ENCODE measurements around the gene CD52.
"Not testable (repeated sequence)": the region's sequence is repeated elsewhere in the genome, so short reads cannot be mapped to it uniquely, and the experiment has no call there.

Gene CD52

GRCh38 chr1:26322042-26322331, 4.2 kb downstream of the CD52 start:
- H3K4me1 Mint-ChIP-seq (ENCODE audit: low read depth), result peaks cover 29% of the 10 kb centered on the region
- H3K27me3 Mint-ChIP-seq (ENCODE audit: low read depth), result no peaks in the 10 kb centered on the region

GRCh38 chr1:26323382-26323781, 5.6 kb downstream of the CD52 start:
- H3K27ac Mint-ChIP-seq, result no peak overlapping the region
- no peak for DNase-seq (ENCODE audit: low spot score)
- H3K4me1 Mint-ChIP-seq (ENCODE audit: low read depth), result peaks cover 20% of the 10 kb centered on the region
- peaks cover 51% of the 10 kb centered on the region for H3K36me3 Mint-ChIP-seq (ENCODE audit: low read depth)
- H3K9me3 Mint-ChIP-seq, result no peaks in the 10 kb centered on the region
- no peak overlapping the region for H3K4me3 Mint-ChIP-seq
- H3K27me3 Mint-ChIP-seq (ENCODE audit: low read depth), result no peaks in the 10 kb centered on the region

More at GRCh38 chr1:26322042-26322331, 4.2 kb downstream of the CD52 start:
- no peak for DNase-seq (ENCODE audit: low spot score)
- H3K27ac Mint-ChIP-seq, result no peak overlapping the region
- H3K36me3 Mint-ChIP-seq (ENCODE audit: low read depth), result peaks cover 59% of the 10 kb centered on the region
- H3K4me3 Mint-ChIP-seq, result no peak overlapping the region
- no peaks in the 10 kb centered on the region for H3K9me3 Mint-ChIP-seq

- peaks cover 18% of the 10 kb centered on the region for H3K4me1 Mint-ChIP-seq (ENCODE audit: low read depth)
- H3K27me3 Mint-ChIP-seq (ENCODE audit: low read depth), result no peaks in the 10 kb centered on the region
- no peak overlapping the region for H3K4me3 Mint-ChIP-seq
- peak overlapping the region; percentile 17 for H3K27ac Mint-ChIP-seq
- no peaks in the 10 kb centered on the region for H3K9me3 Mint-ChIP-seq
- H3K36me3 Mint-ChIP-seq (ENCODE audit: low read depth), result peaks cover 39% of the 10 kb centered on the region
- DNase-seq (ENCODE audit: low spot score), result no peak
Measured at GRCh38 chr1:26324550-26324949, 6.8 kb downstream of the CD52 start.

DNA sequence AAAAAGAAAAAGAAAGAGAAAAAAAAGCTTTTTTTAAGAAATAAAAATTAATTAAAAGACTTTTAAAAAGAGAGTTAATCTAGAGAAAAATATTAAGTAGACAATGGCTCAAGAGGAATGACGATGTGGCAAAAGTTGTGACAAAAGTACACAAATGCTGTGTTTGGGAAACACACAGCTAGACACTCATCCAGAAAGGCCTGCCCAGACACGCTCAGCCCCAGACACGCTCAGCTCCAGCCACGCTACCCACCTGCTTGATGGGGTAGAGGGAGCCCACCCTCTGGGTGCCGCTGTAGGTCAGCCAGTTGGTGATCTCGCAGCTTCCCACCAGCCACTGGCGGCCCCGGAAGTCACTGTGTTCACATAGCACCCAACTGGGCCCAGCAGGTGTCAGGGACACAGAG, 10.2 kb downstream of the CD52 start:
- Mint-ChIP-seq H3K27me3 (ENCODE audit: low read depth) (peaks cover 4% of the 10 kb centered on the region), H3K9me3 (no peaks in the 10 kb centered on the region), H3K4me3 (no peak overlapping the region), H3K27ac (no peak overlapping the region), H3K36me3 (ENCODE audit: low read depth) (peaks cover 13% of the 10 kb centered on the region), H3K4me1 (ENCODE audit: low read depth) (peaks cover 1% of the 10 kb centered on the region)
- DNase-seq (ENCODE audit: low spot score), result no peak

GRCh38 chr1:26328597-26328996, 10.8 kb downstream of the CD52 start:
- H3K9me3 Mint-ChIP-seq, result no peaks in the 10 kb centered on the region
- H3K27ac Mint-ChIP-seq, result no peak overlapping the region
- no peak for DNase-seq (ENCODE audit: low spot score)
- H3K36me3 Mint-ChIP-seq (ENCODE audit: low read depth), result peaks cover 9% of the 10 kb centered on the region
- H3K4me3 Mint-ChIP-seq, result no peak overlapping the region
- H3K27me3 Mint-ChIP-seq (ENCODE audit: low read depth), result peaks cover 4% of the 10 kb centered on the region
- H3K4me1 Mint-ChIP-seq (ENCODE audit: low read depth), result no peaks in the 10 kb centered on the region

- H3K9me3 Mint-ChIP-seq; H3K27ac Mint-ChIP-seq; H3K4me1 Mint-ChIP-seq (ENCODE audit: low read depth); H3K4me3 Mint-ChIP-seq; H3K27me3 Mint-ChIP-seq (ENCODE audit: low read depth); H3K36me3 Mint-ChIP-seq (ENCODE audit: low read depth); DNase-seq (ENCODE audit: low spot score): not testable (repeated sequence)
Measured at GRCh38 chr1:26329380-26329779, 11.6 kb downstream of the CD52 start.

- DNase-seq (ENCODE audit: low spot score), result no peak
- no peak overlapping the region for H3K27ac Mint-ChIP-seq
- peaks cover 2% of the 10 kb centered on the region for H3K36me3 Mint-ChIP-seq (ENCODE audit: low read depth)
- H3K9me3 Mint-ChIP-seq, result no peaks in the 10 kb centered on the region
- H3K4me3 Mint-ChIP-seq, result no peak overlapping the region
- no peaks in the 10 kb centered on the region for H3K4me1 Mint-ChIP-seq (ENCODE audit: low read depth)
- H3K27me3 Mint-ChIP-seq (ENCODE audit: low read depth), result peaks cover 13% of the 10 kb centered on the region
Measured at GRCh38 chr1:26330276-26330675, 12.5 kb downstream of the CD52 start.

GRCh38 chr1:26333312-26333711, 15.6 kb downstream of the CD52 start:
- not testable (repeated sequence) for H3K4me3 Mint-ChIP-seq; H3K4me1 Mint-ChIP-seq (ENCODE audit: low read depth); H3K36me3 Mint-ChIP-seq (ENCODE audit: low read depth); DNase-seq (ENCODE audit: low spot score); H3K27ac Mint-ChIP-seq; H3K9me3 Mint-ChIP-seq
- peaks cover 21% of the 10 kb centered on the region for H3K27me3 Mint-ChIP-seq (ENCODE audit: low read depth)

DNA sequence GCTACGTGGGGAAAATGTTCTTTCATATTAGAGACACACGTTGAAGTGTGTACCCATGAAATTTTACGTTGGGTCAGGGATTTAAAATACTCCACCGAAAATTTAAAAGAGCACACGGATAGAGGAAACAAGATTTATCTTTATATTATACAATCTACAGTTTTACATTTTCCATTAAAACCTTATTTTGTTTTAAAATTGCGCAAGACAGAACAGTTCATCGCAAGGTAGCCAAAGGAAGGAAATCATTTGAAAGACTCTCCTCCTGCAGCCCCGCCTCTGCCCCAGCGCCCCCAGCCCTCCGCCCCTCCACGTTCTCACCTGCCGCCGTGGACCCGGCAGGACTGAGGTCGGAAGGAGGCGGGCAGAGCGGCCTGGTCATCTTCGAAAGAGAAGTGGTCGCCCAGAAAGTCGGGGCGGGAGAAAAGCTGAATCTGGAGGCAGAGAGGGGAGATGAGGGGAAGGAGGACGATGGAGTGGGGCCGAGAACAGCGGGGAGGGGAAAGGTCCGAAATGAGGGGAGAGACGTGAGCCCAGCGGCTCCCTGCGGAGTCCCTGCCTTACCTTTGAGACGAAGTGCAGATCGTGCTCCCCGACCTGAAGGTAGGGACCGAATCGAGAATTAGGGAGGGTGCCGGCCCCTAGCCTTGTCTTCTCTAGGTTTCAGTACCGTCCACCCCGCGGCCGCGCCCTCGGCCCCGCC, 18.2 kb downstream of the CD52 start:
- Mint-ChIP-seq H3K9me3 (no peaks in the 10 kb centered on the region), H3K27me3 (ENCODE audit: low read depth) (peaks cover 31% of the 10 kb centered on the region), H3K27ac (no peak overlapping the region), H3K36me3 (ENCODE audit: low read depth) (no peaks in the 10 kb centered on the region), H3K4me3 (peak overlapping the region; percentile 88), H3K4me1 (ENCODE audit: low read depth) (peaks cover 9% of the 10 kb centered on the region)
- DNase-seq (ENCODE audit: low spot score), result no peak

DNA sequence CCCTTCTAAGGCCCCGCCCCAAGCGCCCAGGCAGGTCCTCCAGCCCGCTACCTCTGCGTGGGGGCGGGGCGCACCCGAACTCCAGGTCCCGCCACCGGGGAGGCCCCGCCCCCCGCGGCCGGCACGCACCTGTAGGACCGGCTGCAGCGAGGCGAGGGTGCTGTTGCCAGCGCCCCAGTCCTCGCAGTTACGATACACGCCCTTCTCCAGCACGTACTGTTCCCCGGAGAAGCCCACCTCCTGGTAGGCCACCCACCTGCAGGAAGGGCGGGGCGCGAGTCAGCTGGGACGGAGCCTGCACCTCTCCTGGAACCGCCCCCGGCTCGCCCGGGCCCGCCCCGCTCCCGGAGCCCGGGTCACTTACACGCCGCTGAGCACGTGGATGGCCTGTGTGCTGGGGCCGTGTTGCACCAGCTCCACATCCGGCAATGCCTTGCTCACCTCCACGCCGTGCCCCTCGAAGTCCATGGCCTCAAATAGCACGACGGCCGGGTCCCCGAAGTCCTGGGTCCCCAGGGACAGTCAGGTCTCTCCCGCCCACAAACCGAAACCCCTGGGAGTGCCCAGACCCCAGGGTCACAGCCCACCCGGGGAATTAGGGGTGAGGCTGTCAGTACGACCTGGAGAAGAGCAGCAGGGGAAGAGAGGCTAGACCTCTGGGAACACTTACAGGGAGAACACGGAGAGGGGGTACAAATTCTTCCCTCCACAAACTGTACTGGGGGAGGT, 18.9 kb downstream of the CD52 start:
- H3K9me3 Mint-ChIP-seq, result no peaks in the 10 kb centered on the region
- H3K27ac Mint-ChIP-seq, result no peak overlapping the region
- peak overlapping the region; percentile 88 for H3K4me3 Mint-ChIP-seq

GRCh38 chr1:26337206-26337535, 19.4 kb downstream of the CD52 start:
- Mint-ChIP-seq H3K4me1 (ENCODE audit: low read depth) (peaks cover 9% of the 10 kb centered on the region), H3K27me3 (ENCODE audit: low read depth) (peaks cover 30% of the 10 kb centered on the region), H3K9me3 (no peaks in the 10 kb centered on the region), H3K4me3 (peak overlapping the region; percentile 40), H3K27ac (no peak overlapping the region), H3K36me3 (ENCODE audit: low read depth) (no peaks in the 10 kb centered on the region)
- DNase-seq (ENCODE audit: low spot score), result no peak

More for the DNA sequence above, 18.9 kb downstream of the CD52 start:
- H3K4me1 Mint-ChIP-seq (ENCODE audit: low read depth), result peaks cover 9% of the 10 kb centered on the region
- no peaks in the 10 kb centered on the region for H3K36me3 Mint-ChIP-seq (ENCODE audit: low read depth)
- H3K27me3 Mint-ChIP-seq (ENCODE audit: low read depth), result peaks cover 28% of the 10 kb centered on the region
- peak; percentile 56 for DNase-seq (ENCODE audit: low spot score)

DNA sequence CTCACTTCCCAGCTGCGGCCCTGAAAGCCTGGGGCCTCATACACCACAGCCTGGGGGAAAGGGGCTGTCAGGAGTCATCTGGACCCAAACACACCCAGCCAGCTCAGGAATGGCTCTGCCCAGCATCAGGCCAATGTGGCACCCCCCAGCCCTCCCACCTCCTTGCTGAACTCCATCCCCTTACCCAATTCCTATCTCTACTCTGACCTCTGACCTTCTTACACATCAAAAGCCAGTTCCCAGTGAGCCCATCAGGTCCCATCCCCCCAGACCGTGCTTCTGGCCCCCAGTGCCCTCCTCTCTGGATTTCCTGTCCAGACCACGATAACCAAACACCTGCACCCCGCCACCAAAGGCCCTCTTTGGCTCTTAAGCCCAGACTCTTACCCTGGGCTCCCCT, 19.9 kb downstream of the CD52 start:
- Mint-ChIP-seq H3K27me3 (ENCODE audit: low read depth) (peaks cover 32% of the 10 kb centered on the region), H3K4me3 (peak overlapping the region; percentile 40), H3K27ac (no peak overlapping the region), H3K9me3 (no peaks in the 10 kb centered on the region), H3K4me1 (ENCODE audit: low read depth) (peaks cover 9% of the 10 kb centered on the region), H3K36me3 (ENCODE audit: low read depth) (no peaks in the 10 kb centered on the region)
- DNase-seq (ENCODE audit: low spot score), result no peak

GRCh38 chr1:26338670-26339069, 20.9 kb downstream of the CD52 start:
- DNase-seq (ENCODE audit: low spot score), result no peak
- no peaks in the 10 kb centered on the region for H3K9me3 Mint-ChIP-seq
- H3K4me1 Mint-ChIP-seq (ENCODE audit: low read depth), result peaks cover 9% of the 10 kb centered on the region
- H3K4me3 Mint-ChIP-seq, result no peak overlapping the region
- H3K27ac Mint-ChIP-seq, result no peak overlapping the region
- H3K36me3 Mint-ChIP-seq (ENCODE audit: low read depth), result no peaks in the 10 kb centered on the region
- H3K27me3 Mint-ChIP-seq (ENCODE audit: low read depth), result peaks cover 32% of the 10 kb centered on the region

GRCh38 chr1:26340047-26340481, 22.3 kb downstream of the CD52 start:
- no peak for DNase-seq (ENCODE audit: low spot score)
- Mint-ChIP-seq H3K27ac (no peak overlapping the region), H3K4me3 (no peak overlapping the region), H3K4me1 (ENCODE audit: low read depth) (peaks cover 9% of the 10 kb centered on the region), H3K36me3 (ENCODE audit: low read depth) (no peaks in the 10 kb centered on the region), H3K27me3 (ENCODE audit: low read depth) (peaks cover 23% of the 10 kb centered on the region), H3K9me3 (no peaks in the 10 kb centered on the region)

Measured in T-helper 2 cell treated with Interferon-gamma antibody and Interleukin-4, amounts not matched to agents 5 μg/mL and 100 μg/mL, for 36 hours (primary cell).